ENCODE results near the gene TMEM220.
A peak's percentile ranks its signal among the peaks of the same experiment; 100 is the strongest.
"Not testable (repeated sequence)": the region's sequence is repeated elsewhere in the genome, so short reads cannot be mapped to it uniquely, and the experiment has no call there.

TMEM220 gene

DNA sequence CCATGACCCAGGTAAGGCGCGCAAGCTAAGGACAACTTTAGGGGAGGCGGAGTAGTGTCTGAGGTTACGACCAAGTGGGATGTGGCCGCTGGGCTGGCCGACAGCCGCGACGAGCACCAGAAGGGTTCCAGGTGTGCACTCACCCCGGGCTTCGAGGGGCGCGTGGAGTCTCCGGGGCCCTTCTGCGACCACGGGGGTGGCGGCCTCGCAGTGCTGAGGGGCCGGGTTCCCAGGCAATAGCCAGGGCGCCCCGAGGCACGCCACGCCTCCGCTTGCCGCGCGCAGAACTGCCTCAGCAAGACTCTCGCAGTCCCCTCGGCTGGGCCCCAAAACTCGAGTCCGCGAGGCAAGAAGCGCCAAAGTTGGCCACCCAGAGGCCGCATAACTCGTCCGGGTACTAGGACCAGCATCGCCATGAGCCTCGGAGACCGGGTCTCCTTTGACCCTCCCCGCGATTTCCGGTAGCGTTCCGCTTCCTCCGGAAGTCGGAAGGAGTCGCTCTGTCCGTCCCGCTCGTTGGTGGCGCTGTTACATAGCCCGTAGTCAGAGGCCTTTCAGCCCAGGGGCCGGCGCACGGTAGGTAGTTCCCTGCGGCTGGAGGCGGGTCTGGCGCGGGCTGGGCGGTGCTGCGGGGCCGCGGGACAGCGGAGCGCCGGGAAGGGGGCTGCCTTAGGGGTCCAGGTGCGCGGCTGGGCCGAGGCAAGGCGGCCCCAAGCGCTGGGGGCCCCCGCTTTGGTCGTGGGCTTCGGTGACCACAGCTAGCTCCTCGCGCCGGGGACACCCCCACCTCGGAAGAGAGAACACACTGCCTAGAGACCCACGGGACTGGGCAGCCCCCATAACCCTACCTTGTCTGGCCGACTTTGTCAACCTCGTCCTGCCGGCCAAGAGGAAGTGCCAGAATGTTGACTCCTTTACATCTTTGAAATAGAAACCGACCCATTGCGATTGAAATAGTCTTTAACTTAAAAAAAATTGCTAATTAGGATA is 32.4 kb downstream of the TMEM220 start, which contains the start of the genes ADPRM and SCO1:
TSS of gene ADPRM (plus strand) at position 503 of the 990 bp plus-strand sequence. CDS start 7,333 bp downstream, outside the sequence.
TSS of gene SCO1 (minus strand) at position 442 of the 990 bp plus-strand sequence. CDS start at position 416, 26 bp downstream.
- Histone ChIP-seq H3K27ac (replicated peaks) (peak within 1 kb of the TSS; percentile 86), H3K4me3 (replicated peaks; ENCODE audit: insufficient read depth, low read length) (peak within 1 kb of the TSS; percentile 87), H3K27me3 (ENCODE audit: insufficient read depth, poor library complexity, severe bottlenecking) (no peaks in the 10 kb centered on the region)
- peak; percentile 61 to 87 for DNase-seq (ENCODE audit: low read depth in 1 of 2, low spot score in 1 of 2)
- TF ChIP-seq GABPA (IDR thresholded peaks at IDR 0.05; ENCODE audit: low read depth) (peak; percentile 93), POLR2AphosphoS5 (IDR thresholded peaks at IDR 0.05; ENCODE audit: low read depth) (peak; percentile 57; the same call in 1 of the 2 replicates), SPI1 (IDR thresholded peaks at IDR 0.05; ENCODE audit: borderline replicate concordance, low read depth) (no peak; the same call in 1 of the 2 replicates)
- TF ChIP-seq, protein P1, sequence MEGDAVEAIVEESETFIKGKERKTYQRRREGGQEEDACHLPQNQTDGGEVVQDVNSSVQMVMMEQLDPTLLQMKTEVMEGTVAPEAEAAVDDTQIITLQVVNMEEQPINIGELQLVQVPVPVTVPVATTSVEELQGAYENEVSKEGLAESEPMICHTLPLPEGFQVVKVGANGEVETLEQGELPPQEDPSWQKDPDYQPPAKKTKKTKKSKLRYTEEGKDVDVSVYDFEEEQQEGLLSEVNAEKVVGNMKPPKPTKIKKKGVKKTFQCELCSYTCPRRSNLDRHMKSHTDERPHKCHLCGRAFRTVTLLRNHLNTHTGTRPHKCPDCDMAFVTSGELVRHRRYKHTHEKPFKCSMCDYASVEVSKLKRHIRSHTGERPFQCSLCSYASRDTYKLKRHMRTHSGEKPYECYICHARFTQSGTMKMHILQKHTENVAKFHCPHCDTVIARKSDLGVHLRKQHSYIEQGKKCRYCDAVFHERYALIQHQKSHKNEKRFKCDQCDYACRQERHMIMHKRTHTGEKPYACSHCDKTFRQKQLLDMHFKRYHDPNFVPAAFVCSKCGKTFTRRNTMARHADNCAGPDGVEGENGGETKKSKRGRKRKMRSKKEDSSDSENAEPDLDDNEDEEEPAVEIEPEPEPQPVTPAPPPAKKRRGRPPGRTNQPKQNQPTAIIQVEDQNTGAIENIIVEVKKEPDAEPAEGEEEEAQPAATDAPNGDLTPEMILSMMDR (IDR thresholded peaks at IDR 0.05; ENCODE audit: insufficient read depth, low read length) = no peak
- TF ChIP-seq, protein P2, sequence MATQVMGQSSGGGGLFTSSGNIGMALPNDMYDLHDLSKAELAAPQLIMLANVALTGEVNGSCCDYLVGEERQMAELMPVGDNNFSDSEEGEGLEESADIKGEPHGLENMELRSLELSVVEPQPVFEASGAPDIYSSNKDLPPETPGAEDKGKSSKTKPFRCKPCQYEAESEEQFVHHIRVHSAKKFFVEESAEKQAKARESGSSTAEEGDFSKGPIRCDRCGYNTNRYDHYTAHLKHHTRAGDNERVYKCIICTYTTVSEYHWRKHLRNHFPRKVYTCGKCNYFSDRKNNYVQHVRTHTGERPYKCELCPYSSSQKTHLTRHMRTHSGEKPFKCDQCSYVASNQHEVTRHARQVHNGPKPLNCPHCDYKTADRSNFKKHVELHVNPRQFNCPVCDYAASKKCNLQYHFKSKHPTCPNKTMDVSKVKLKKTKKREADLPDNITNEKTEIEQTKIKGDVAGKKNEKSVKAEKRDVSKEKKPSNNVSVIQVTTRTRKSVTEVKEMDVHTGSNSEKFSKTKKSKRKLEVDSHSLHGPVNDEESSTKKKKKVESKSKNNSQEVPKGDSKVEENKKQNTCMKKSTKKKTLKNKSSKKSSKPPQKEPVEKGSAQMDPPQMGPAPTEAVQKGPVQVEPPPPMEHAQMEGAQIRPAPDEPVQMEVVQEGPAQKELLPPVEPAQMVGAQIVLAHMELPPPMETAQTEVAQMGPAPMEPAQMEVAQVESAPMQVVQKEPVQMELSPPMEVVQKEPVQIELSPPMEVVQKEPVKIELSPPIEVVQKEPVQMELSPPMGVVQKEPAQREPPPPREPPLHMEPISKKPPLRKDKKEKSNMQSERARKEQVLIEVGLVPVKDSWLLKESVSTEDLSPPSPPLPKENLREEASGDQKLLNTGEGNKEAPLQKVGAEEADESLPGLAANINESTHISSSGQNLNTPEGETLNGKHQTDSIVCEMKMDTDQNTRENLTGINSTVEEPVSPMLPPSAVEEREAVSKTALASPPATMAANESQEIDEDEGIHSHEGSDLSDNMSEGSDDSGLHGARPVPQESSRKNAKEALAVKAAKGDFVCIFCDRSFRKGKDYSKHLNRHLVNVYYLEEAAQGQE (IDR thresholded peaks at IDR 0.05; ENCODE audit: insufficient replicate concordance, low read depth) = no peak

DNA sequence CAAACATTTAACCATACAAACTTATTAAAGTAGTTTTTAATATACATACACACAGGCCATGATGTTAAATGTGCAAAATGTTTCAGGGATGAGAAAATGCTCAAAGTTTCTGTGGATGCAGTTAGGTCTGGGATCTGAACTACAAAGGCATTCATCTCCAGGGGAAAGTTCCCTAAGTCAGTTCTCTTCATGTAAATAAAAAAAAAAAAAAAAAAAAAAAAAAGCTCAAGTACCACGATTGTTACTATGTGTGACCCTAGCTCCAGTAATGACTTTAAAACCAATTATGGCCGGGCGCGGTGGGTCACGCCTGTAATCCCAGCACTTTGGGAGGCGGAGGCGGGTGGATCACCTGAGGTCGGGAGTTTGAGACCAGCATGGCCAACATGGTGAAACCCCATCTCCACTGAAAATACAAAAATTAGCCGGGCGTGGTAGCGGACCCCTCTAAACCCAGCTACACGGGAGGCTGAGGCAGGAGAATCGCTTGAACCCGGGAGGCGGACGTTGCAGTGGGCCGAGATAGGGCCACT is 33.9 kb downstream of the TMEM220 start:
- not testable (repeated sequence) for DNase-seq (ENCODE audit: low read depth in 1 of 2, low spot score in 1 of 2)
- Histone ChIP-seq H3K27ac (replicated peaks) (peak overlapping the region; percentile 86), H3K4me3 (replicated peaks; ENCODE audit: insufficient read depth, low read length) (peak overlapping the region; percentile 87)

DNA sequence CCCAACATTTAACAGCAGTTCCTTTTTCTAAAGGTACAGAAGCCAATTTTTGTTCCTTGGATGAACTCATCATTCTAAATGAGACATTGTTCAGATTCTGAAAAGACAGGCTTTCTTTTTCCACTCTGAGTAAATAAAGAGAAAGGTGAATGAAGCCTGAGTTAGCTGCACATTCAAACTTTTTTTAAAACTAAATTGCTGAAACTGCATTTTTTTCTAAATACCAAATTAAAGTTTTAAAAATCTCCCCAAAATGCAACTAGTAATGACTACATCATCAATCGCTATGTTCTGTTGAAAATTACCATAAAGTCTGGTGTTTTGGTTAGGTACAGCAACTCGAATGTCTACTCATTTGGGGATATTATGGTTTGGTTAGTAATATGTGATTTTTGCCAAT is 42.3 kb downstream of the TMEM220 start:
- no peak for TF ChIP-seq GABPA (IDR thresholded peaks at IDR 0.05; ENCODE audit: low read depth)
- TF ChIP-seq, protein P1 (IDR thresholded peaks at IDR 0.05; ENCODE audit: insufficient read depth, low read length) = no peak
- TF ChIP-seq POLR2AphosphoS5 (IDR thresholded peaks at IDR 0.05; ENCODE audit: low read depth) = no peak
- no peak for TF ChIP-seq SPI1 (IDR thresholded peaks at IDR 0.05; ENCODE audit: borderline replicate concordance, low read depth)
- TF ChIP-seq, protein P2 (IDR thresholded peaks at IDR 0.05; ENCODE audit: insufficient replicate concordance, low read depth) = no peak
- no peak for DNase-seq (ENCODE audit: low read depth in 1 of 2, low spot score in 1 of 2)
- Histone ChIP-seq H3K27me3 (ENCODE audit: insufficient read depth, poor library complexity, severe bottlenecking) (no peaks in the 10 kb centered on the region), H3K27ac (replicated peaks) (no peak overlapping the region), H3K4me3 (replicated peaks; ENCODE audit: insufficient read depth, low read length) (no peak overlapping the region)

More for the DNA sequence above, 33.9 kb downstream of the TMEM220 start:
- not testable (repeated sequence) for H3K27me3 ChIP-seq (ENCODE audit: insufficient read depth, poor library complexity, severe bottlenecking)

DNA sequence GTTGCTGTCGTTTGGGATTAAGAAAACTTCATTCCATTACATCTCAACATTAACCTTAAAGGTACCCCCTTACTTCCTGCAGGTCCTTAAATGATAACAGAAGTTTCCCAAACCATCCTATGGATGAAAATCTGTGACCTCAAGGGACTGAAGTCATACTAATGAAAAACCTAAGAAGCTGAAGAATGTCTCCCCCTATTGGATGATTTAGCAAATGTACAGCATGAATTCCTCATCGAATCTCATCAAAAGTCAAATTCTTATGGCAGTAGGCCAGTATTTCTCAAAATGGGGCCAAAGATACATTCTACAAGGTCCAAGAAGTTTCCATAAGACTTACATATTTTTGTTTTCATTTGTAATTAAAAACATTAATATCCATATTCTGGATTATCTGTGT is 46.0 kb downstream of the TMEM220 start:
- Histone ChIP-seq H3K4me3 (replicated peaks; ENCODE audit: insufficient read depth, low read length) (no peak overlapping the region), H3K27me3 (ENCODE audit: insufficient read depth, poor library complexity, severe bottlenecking) (no peaks in the 10 kb centered on the region), H3K27ac (replicated peaks) (no peak overlapping the region)
- TF ChIP-seq SPI1 (IDR thresholded peaks at IDR 0.05; ENCODE audit: borderline replicate concordance, low read depth) (no peak), POLR2AphosphoS5 (IDR thresholded peaks at IDR 0.05; ENCODE audit: low read depth) (no peak)
- TF ChIP-seq, protein P1 (IDR thresholded peaks at IDR 0.05; ENCODE audit: insufficient read depth, low read length) = peak; percentile 4
- no peak for DNase-seq (ENCODE audit: low read depth in 1 of 2, low spot score in 1 of 2)

Data from HL-60 (cell line).